Tibial nerve (tissue), 4 donors: Measurements from ENCODE around the gene ANO2.

Experiments used
- CTCF ChIP-seq, 5 experiments: fragments of 200-600 bp in 3 of 5; fragments of 450-650 bp in 2 of 5; sonication (generic) in 3 of 5; IDR thresholded peaks; one replicate each; pipeline ENCODE4 v1.5.1; 2016 to 2019; ENCODE audit warnings: antibody characterized with exemption in 5 of 5, mild to moderate bottlenecking in 3 of 5, moderate library complexity in 2 of 5
- EP300 ChIP-seq, 2 donors: sonication (generic); formaldehyde crosslinking; IDR thresholded peaks; one replicate each; pipeline ENCODE4 v1.6.1; 2017; ENCODE audit warnings: antibody characterized with exemption in 2 of 2, mild to moderate bottlenecking in 1 of 2
- POLR2A ChIP-seq, 2 donors: fragments of 450-650 bp; IDR thresholded peaks; one replicate each; pipeline ENCODE4 v1.6.1; 2017; ENCODE audit warnings: antibody characterized with exemption in 2 of 2, mild to moderate bottlenecking in 2 of 2, moderate library complexity in 2 of 2

GRCh38 chr12:5685935-5686334, 259.1 kb downstream of the ANO2 start:
- no peak for TF ChIP-seq CTCF (IDR thresholded peaks at IDR 0.05)
- TF ChIP-seq EP300 (IDR thresholded peaks at IDR 0.05), result no peak
- TF ChIP-seq POLR2A (IDR thresholded peaks at IDR 0.05), result no peak
